Activated T-helper 17 cell treated with anti-CD3 and anti-CD28 coated beads, Interleukin-2, amount 50 U/mL, for 72 hours (primary cell): Measurements from ENCODE around the gene HDGF. TPM values are rescaled to one million over a fixed set of nuclear protein-coding genes. Genes with fewer than 3 reads are reported as not detected.

ENCODE experiments used
- ATAC-seq: fragments of 150-1000 bp; cut with Tn5 transposase; replicated peaks from 2 replicates; pipeline ENCODE4 v1.10.0; 2021; ENCODE audit warnings: mild to moderate bottlenecking, moderate library complexity
- H3K27ac Mint-ChIP-seq: one replicate; pipeline ENCODE4 v1.8.0; 2022; ENCODE audit warnings: mixed read lengths
- H3K27me3 Mint-ChIP-seq: one replicate; pipeline ENCODE4 v1.8.0; 2022; ENCODE audit warnings: mixed read lengths
- H3K36me3 Mint-ChIP-seq: one replicate; pipeline ENCODE4 v1.8.0; 2022; ENCODE audit warnings: low read depth, mild to moderate bottlenecking, mixed read lengths
- H3K4me1 Mint-ChIP-seq: one replicate; pipeline ENCODE4 v1.8.0; 2022; ENCODE audit warnings: mixed read lengths
- H3K4me3 Mint-ChIP-seq: one replicate; pipeline ENCODE4 v1.8.0; 2022; ENCODE audit warnings: mild to moderate bottlenecking, mixed read lengths
- H3K9me3 Mint-ChIP-seq: one replicate; pipeline ENCODE4 v1.8.0; 2022; ENCODE audit warnings: mixed read lengths
- total RNA-seq, 2 donors: library from RNA; stranded (reverse); gene quantifications; one replicate each; pipeline ENCODE4 v1.2.3, GENCODE V29; 2022

The HDGF gene
- total RNA-seq, result 100 to 1,000 TPM; 270 to 361 TPM

- Mint-ChIP-seq H3K4me1 (peaks cover 4% of the 10 kb centered on the region), H3K27ac (peak within 1 kb of the TSS; percentile 97), H3K36me3 (peaks cover 49% of the 10 kb centered on the region), H3K9me3 (no peaks in the 10 kb centered on the region), H3K4me3 (peak within 1 kb of the TSS; percentile 97), H3K27me3 (no peaks in the 10 kb centered on the region)
- no peak for ATAC-seq
These were observed at the start of gene HDGF for GRCh38 chr1:156751451-156751756. Gene HDGF (minus strand): TSS chr1:156751675. CDS start chr1:156751429, 246 bp downstream.

GRCh38 chr1:156797212-156797871 is 45.9 kb upstream of the HDGF start:
- ATAC-seq, result peak; percentile 58
- no peak overlapping the region for H3K27ac Mint-ChIP-seq
- H3K4me3 Mint-ChIP-seq, result no peak overlapping the region
- H3K27me3 Mint-ChIP-seq, result no peaks in the 10 kb centered on the region
- H3K36me3 Mint-ChIP-seq, result peaks cover 99% of the 10 kb centered on the region
- no peaks in the 10 kb centered on the region for H3K9me3 Mint-ChIP-seq
- peaks cover 14% of the 10 kb centered on the region for H3K4me1 Mint-ChIP-seq

- Mint-ChIP-seq H3K27ac (no peak overlapping the region), H3K4me3 (no peak overlapping the region), H3K9me3 (no peaks in the 10 kb centered on the region), H3K36me3 (peaks cover 99% of the 10 kb centered on the region), H3K4me1 (peaks cover 9% of the 10 kb centered on the region), H3K27me3 (no peaks in the 10 kb centered on the region)
- ATAC-seq, result no peak
These were observed 45.0 kb upstream of the HDGF start for GRCh38 chr1:156796340-156797097.

- H3K4me1 Mint-ChIP-seq, result peaks cover 2% of the 10 kb centered on the region
- H3K27me3 Mint-ChIP-seq, result no peaks in the 10 kb centered on the region
- peaks cover 99% of the 10 kb centered on the region for H3K36me3 Mint-ChIP-seq
- H3K4me3 Mint-ChIP-seq, result no peak overlapping the region
- H3K27ac Mint-ChIP-seq, result no peak overlapping the region
- ATAC-seq, result no peak
- no peaks in the 10 kb centered on the region for H3K9me3 Mint-ChIP-seq
These were observed 44.3 kb upstream of the HDGF start for GRCh38 chr1:156795787-156796186.

- Mint-ChIP-seq H3K27me3 (no peaks in the 10 kb centered on the region), H3K27ac (no peak overlapping the region), H3K36me3 (peaks cover 97% of the 10 kb centered on the region), H3K4me3 (no peak overlapping the region), H3K4me1 (no peaks in the 10 kb centered on the region), H3K9me3 (no peaks in the 10 kb centered on the region)
- no peak for ATAC-seq
These were observed 43.9 kb upstream of the HDGF start for GRCh38 chr1:156795374-156795733.

GRCh38 chr1:156794506-156795373 is 43.3 kb upstream of the HDGF start:
- Mint-ChIP-seq H3K4me3 (no peak overlapping the region), H3K9me3 (no peaks in the 10 kb centered on the region), H3K4me1 (no peaks in the 10 kb centered on the region), H3K36me3 (peaks cover 97% of the 10 kb centered on the region), H3K27me3 (no peaks in the 10 kb centered on the region), H3K27ac (no peak overlapping the region)
- ATAC-seq, result no peak

- no peak for ATAC-seq
- H3K36me3 Mint-ChIP-seq, result peaks cover 97% of the 10 kb centered on the region
- no peaks in the 10 kb centered on the region for H3K9me3 Mint-ChIP-seq
- H3K27ac Mint-ChIP-seq, result peak overlapping the region; percentile 67
- no peaks in the 10 kb centered on the region for H3K27me3 Mint-ChIP-seq
- no peak overlapping the region for H3K4me3 Mint-ChIP-seq
- peaks cover 5% of the 10 kb centered on the region for H3K4me1 Mint-ChIP-seq
These were observed 38.3 kb upstream of the HDGF start for GRCh38 chr1:156789621-156790318.

GRCh38 chr1:156788136-156788535 is 36.7 kb upstream of the HDGF start:
- H3K4me3 Mint-ChIP-seq, result no peak overlapping the region
- no peaks in the 10 kb centered on the region for H3K27me3 Mint-ChIP-seq
- H3K27ac Mint-ChIP-seq, result no peak overlapping the region
- H3K4me1 Mint-ChIP-seq, result peaks cover 5% of the 10 kb centered on the region
- H3K36me3 Mint-ChIP-seq, result peaks cover 94% of the 10 kb centered on the region
- no peak for ATAC-seq
- H3K9me3 Mint-ChIP-seq, result no peaks in the 10 kb centered on the region

GRCh38 chr1:156786640-156787039 is 35.2 kb upstream of the HDGF start:
- no peak overlapping the region for H3K27ac Mint-ChIP-seq
- ATAC-seq, result no peak
- no peaks in the 10 kb centered on the region for H3K27me3 Mint-ChIP-seq
- H3K4me1 Mint-ChIP-seq, result peaks cover 14% of the 10 kb centered on the region
- peaks cover 94% of the 10 kb centered on the region for H3K36me3 Mint-ChIP-seq
- no peak overlapping the region for H3K4me3 Mint-ChIP-seq
- no peaks in the 10 kb centered on the region for H3K9me3 Mint-ChIP-seq

GRCh38 chr1:156785458-156785857 is 34.0 kb upstream of the HDGF start:
- Mint-ChIP-seq H3K27ac (no peak overlapping the region), H3K9me3 (no peaks in the 10 kb centered on the region), H3K4me1 (peaks cover 21% of the 10 kb centered on the region), H3K27me3 (no peaks in the 10 kb centered on the region), H3K4me3 (no peak overlapping the region), H3K36me3 (peaks cover 95% of the 10 kb centered on the region)
- ATAC-seq, result no peak

- Mint-ChIP-seq H3K27me3 (no peaks in the 10 kb centered on the region), H3K27ac (peak overlapping the region; percentile 56), H3K9me3 (no peaks in the 10 kb centered on the region), H3K4me1 (peaks cover 24% of the 10 kb centered on the region), H3K36me3 (peaks cover 79% of the 10 kb centered on the region), H3K4me3 (no peak overlapping the region)
- no peak for ATAC-seq
These were observed 30.2 kb upstream of the HDGF start for GRCh38 chr1:156781585-156782186.

GRCh38 chr1:156777573-156777972 is 26.1 kb upstream of the HDGF start:
- H3K9me3 Mint-ChIP-seq, result no peaks in the 10 kb centered on the region
- peaks cover 73% of the 10 kb centered on the region for H3K36me3 Mint-ChIP-seq
- peaks cover 45% of the 10 kb centered on the region for H3K4me1 Mint-ChIP-seq
- H3K4me3 Mint-ChIP-seq, result no peak overlapping the region
- H3K27me3 Mint-ChIP-seq, result no peaks in the 10 kb centered on the region
- H3K27ac Mint-ChIP-seq, result peak overlapping the region; percentile 0
- ATAC-seq, result peak; percentile 60

GRCh38 chr1:156776942-156777341 is 25.5 kb upstream of the HDGF start:
- Mint-ChIP-seq H3K4me3 (no peak overlapping the region), H3K9me3 (no peaks in the 10 kb centered on the region), H3K36me3 (peaks cover 73% of the 10 kb centered on the region), H3K27me3 (no peaks in the 10 kb centered on the region), H3K27ac (peak overlapping the region; percentile 0), H3K4me1 (peaks cover 43% of the 10 kb centered on the region)
- no peak for ATAC-seq

GRCh38 chr1:156775799-156776198 is 24.3 kb upstream of the HDGF start:
- peak overlapping the region; percentile 22 for H3K4me3 Mint-ChIP-seq
- ATAC-seq, result peak; percentile 71
- peak overlapping the region; percentile 75 for H3K27ac Mint-ChIP-seq
- peaks cover 42% of the 10 kb centered on the region for H3K4me1 Mint-ChIP-seq
- no peaks in the 10 kb centered on the region for H3K27me3 Mint-ChIP-seq
- peaks cover 71% of the 10 kb centered on the region for H3K36me3 Mint-ChIP-seq
- H3K9me3 Mint-ChIP-seq, result no peaks in the 10 kb centered on the region
